Germinal center (tissue), 1 donor: ENCODE results near the gene TXNRD1.
"Not testable (repeated sequence)": the region's sequence is repeated elsewhere in the genome, so short reads cannot be mapped to it uniquely, and the experiment has no call there.

ENCODE experiments used
- DNase-seq: peaks from one replicate; pipeline ENCODE4 v3.0.0; 2012; ENCODE audit warnings: mixed read lengths, low spot score

TXNRD1 gene

GRCh38 chr12:104197264-104197663 lies 18.3 kb upstream of the TXNRD1 start:
- DNase-seq: no peak

- DNase-seq: no peak
These were observed 15.6 kb upstream of the TXNRD1 start for GRCh38 chr12:104199964-104200363.

- peak; percentile 69 for DNase-seq
These were observed 14.2 kb upstream of the TXNRD1 start for GRCh38 chr12:104201238-104202001.

GRCh38 chr12:104204690-104205480 lies 10.7 kb upstream of the TXNRD1 start:
- DNase-seq: no peak

GRCh38 chr12:104207416-104208205 lies 8.0 kb upstream of the TXNRD1 start:
- DNase-seq: no peak

- DNase-seq: no peak
These were observed 3.1 kb upstream of the TXNRD1 start for GRCh38 chr12:104212516-104212915.

- DNase-seq: no peak
These were observed 1.6 kb upstream of the TXNRD1 start for GRCh38 chr12:104213952-104214351.

GRCh38 chr12:104216521-104216924 lies 944 bp downstream of the TXNRD1 start:
- no peak for DNase-seq

- not testable (repeated sequence) for DNase-seq
These were observed 2.9 kb downstream of the TXNRD1 start for GRCh38 chr12:104218506-104218905.

GRCh38 chr12:104218935-104219334 lies 3.4 kb downstream of the TXNRD1 start:
- no peak for DNase-seq

- no peak for DNase-seq
These were observed 3.8 kb downstream of the TXNRD1 start for GRCh38 chr12:104219361-104219892.

- DNase-seq: no peak
These were observed 4.4 kb downstream of the TXNRD1 start for GRCh38 chr12:104219908-104220404.

- DNase-seq: no peak
These were observed 5.4 kb downstream of the TXNRD1 start for GRCh38 chr12:104220931-104221330.

GRCh38 chr12:104222976-104223375 lies 7.4 kb downstream of the TXNRD1 start:
- DNase-seq: no peak

GRCh38 chr12:104223712-104224111 lies 8.1 kb downstream of the TXNRD1 start:
- no peak for DNase-seq

- no peak for DNase-seq
These were observed 11.1 kb downstream of the TXNRD1 start for GRCh38 chr12:104226672-104227071.

GRCh38 chr12:104230304-104231095 lies 14.9 kb downstream of the TXNRD1 start:
- DNase-seq: no peak

- DNase-seq: no peak
These were observed 17.2 kb downstream of the TXNRD1 start for GRCh38 chr12:104232609-104233280.

- no peak for DNase-seq
These were observed 19.4 kb downstream of the TXNRD1 start for GRCh38 chr12:104234926-104235499.

GRCh38 chr12:104237930-104238329 lies 22.4 kb downstream of the TXNRD1 start:
- no peak for DNase-seq
